NCI-H460 (cell line): ENCODE data around the gene CIART. TPM values are rescaled to one million over a fixed set of nuclear protein-coding genes. Genes with fewer than 3 reads are reported as not detected.
"Not testable (repeated sequence)": the region's sequence is repeated elsewhere in the genome, so short reads cannot be mapped to it uniquely, and the experiment has no call there.

Source experiments
- DNase-seq: peaks from one replicate; pipeline ENCODE4 v3.0.0-alpha.2; 2016; ENCODE audit warnings: low read depth; ENCODE audit errors: extremely low read depth
- polyA plus RNA-seq: library from polyadenylated mRNA; depleted of rRNA; stranded (reverse); fragments of >200 nt; gene quantifications from 2 replicates; pipeline ENCODE4 v1.2.3, GENCODE V29; 2014; cell fraction: nucleus; rRNA removed
- total RNA-seq: library from RNA; depleted of rRNA; stranded (reverse); fragments of >200 nt; shearing (Covaris generic); gene quantifications from 2 replicates; pipeline ENCODE4 v1.2.3, GENCODE V29; 2014; rRNA removed

CIART gene
- 1.1 and 1.4 TPM in 2 replicates for total RNA-seq
- 1.3 and 1.8 TPM in 2 replicates for polyA plus RNA-seq

GRCh38 chr1:150281758-150282557, at the start of gene CIART:
Gene CIART (plus strand): TSS chr1:150282554. CDS start chr1:150283268, 714 bp downstream.
- peak; percentile 82 for DNase-seq

GRCh38 chr1:150232921-150233320, 49.4 kb upstream of the CIART start:
- DNase-seq = not testable (repeated sequence)

GRCh38 chr1:150233359-150234308, 48.7 kb upstream of the CIART start:
- DNase-seq = no peak

GRCh38 chr1:150234309-150234565, 48.1 kb upstream of the CIART start:
- no peak for DNase-seq

GRCh38 chr1:150234566-150235293, 47.6 kb upstream of the CIART start:
- DNase-seq = peak; percentile 61

GRCh38 chr1:150235294-150235851, 47.0 kb upstream of the CIART start:
- no peak for DNase-seq

GRCh38 chr1:150235852-150236613, 46.3 kb upstream of the CIART start, which contains the start of gene ANP32E:
Gene ANP32E (minus strand): TSS chr1:150236112. CDS start chr1:150235786, 326 bp downstream.
- DNase-seq = peak; percentile 100

GRCh38 chr1:150236614-150237100, 45.7 kb upstream of the CIART start:
- DNase-seq = no peak

- DNase-seq = not testable (repeated sequence)
These were observed 45.2 kb upstream of the CIART start for GRCh38 chr1:150237176-150237575.

GRCh38 chr1:150237746-150238145, 44.6 kb upstream of the CIART start:
- no peak for DNase-seq

- DNase-seq = no peak
These were observed 39.4 kb upstream of the CIART start for GRCh38 chr1:150243003-150243402.

- no peak for DNase-seq
These were observed 32.4 kb upstream of the CIART start for GRCh38 chr1:150249936-150250335.

- DNase-seq = no peak
These were observed 26.2 kb upstream of the CIART start for GRCh38 chr1:150256198-150256553.

GRCh38 chr1:150256554-150257341, 25.6 kb upstream of the CIART start:
- no peak for DNase-seq

- no peak for DNase-seq
These were observed 24.4 kb upstream of the CIART start, which contains the start of gene CA14 for GRCh38 chr1:150257624-150258585. Gene CA14 (plus strand): TSS chr1:150257774. CDS start chr1:150258129, 355 bp downstream.

- no peak for DNase-seq
These were observed 23.1 kb upstream of the CIART start for GRCh38 chr1:150259217-150259616.
